CD14-positive monocyte (primary cell): ENCODE data around the gene MED12L. TPM values are rescaled to one million over a fixed set of nuclear protein-coding genes. Genes with fewer than 3 reads are reported as not detected.

ENCODE experiments used
- DNase-seq, 3 donors: peaks; one replicate each; pipeline ENCODE4 v3.0.0-alpha.2; 2011 to 2022
- H2AFZ ChIP-seq: 2 replicates; pipeline ENCODE4 v1.6.0; 2012; ENCODE audit warnings: mild to moderate bottlenecking, low read depth, low read length, inconsistent platforms; ENCODE audit not compliant: insufficient read depth, poor library complexity, severe bottlenecking
- H3K27ac ChIP-seq, 2 donors: 1 replicate in 1 of 2; 2 replicates in 1 of 2; pipeline ENCODE4 v1.5.1; 2012 to 2013; ENCODE audit warnings: low read length in 2 of 2, control low read depth in 1 of 2, inconsistent platforms in 1 of 2, low read depth in 1 of 2, mild to moderate bottlenecking in 1 of 2
- H3K27me3 ChIP-seq, 2 donors: one replicate each; pipeline versions ENCODE4 v1.6.0 to v1.6.1; 2011 to 2013; ENCODE audit warnings: low read length in 2 of 2; ENCODE audit not compliant: control insufficient read depth in 2 of 2, insufficient read depth in 2 of 2
- H3K36me3 ChIP-seq, 2 donors: replicated peaks in 1 of 2; 1 replicate in 1 of 2; 2 replicates in 1 of 2; pipeline versions ENCODE4 v1.5.1 to v1.6.1; 2012 to 2013; ENCODE audit warnings: low read length in 2 of 2, control low read depth in 1 of 2, inconsistent platforms in 1 of 2, mild to moderate bottlenecking in 1 of 2; ENCODE audit not compliant: insufficient read depth in 2 of 2, control insufficient read depth in 1 of 2
- H3K4me1 ChIP-seq, 2 donors: 1 replicate in 1 of 2; 2 replicates in 1 of 2; pipeline versions ENCODE4 v1.5.1 to v1.6.1; 2012 to 2013; ENCODE audit warnings: low read length in 2 of 2, control low read depth in 1 of 2, inconsistent platforms in 1 of 2, mild to moderate bottlenecking in 1 of 2, moderate library complexity in 1 of 2; ENCODE audit not compliant: insufficient read depth in 2 of 2, control insufficient read depth in 1 of 2
- H3K4me2 ChIP-seq: replicated peaks from 2 replicates; pipeline ENCODE3; 2012; ENCODE audit warnings: low read length, moderate library complexity, mild to moderate bottlenecking; ENCODE audit not compliant: poor library complexity, severe bottlenecking; ENCODE audit errors: extremely low read depth
- H3K4me3 ChIP-seq, 3 experiments: fragments of 200-600 bp in 1 of 3; sonication (generic) in 1 of 3; replicated peaks in 1 of 3; 1 replicate in 2 of 3; 2 replicates in 1 of 3; pipeline ENCODE4 v1.5.1; 2011 to 2013; ENCODE audit warnings: low read length in 3 of 3, mild to moderate bottlenecking in 3 of 3, control low read depth in 2 of 3, low read depth in 2 of 3, inconsistent platforms in 1 of 3, moderate library complexity in 1 of 3
- H3K79me2 ChIP-seq: 2 replicates; pipeline ENCODE4 v1.6.0; 2012; ENCODE audit warnings: mild to moderate bottlenecking, control low read depth, inconsistent platforms, low read length, moderate library complexity; ENCODE audit not compliant: insufficient read depth
- H3K9ac ChIP-seq: 2 replicates; pipeline ENCODE4 v1.6.0; 2017; ENCODE audit warnings: low read length, mild to moderate bottlenecking; ENCODE audit not compliant: insufficient read depth, poor library complexity, severe bottlenecking
- H3K9me3 ChIP-seq, 2 donors: replicated peaks in 1 of 2; 1 replicate in 1 of 2; 2 replicates in 1 of 2; pipeline versions ENCODE4 v1.5.1 to v1.6.1; 2012 to 2013; ENCODE audit warnings: low read length in 2 of 2, control low read depth in 1 of 2; ENCODE audit not compliant: control insufficient read depth in 1 of 2, insufficient read depth in 1 of 2
- H4K20me1 ChIP-seq: 2 replicates; pipeline ENCODE4 v1.6.0; 2012; ENCODE audit warnings: mild to moderate bottlenecking, low read length, control low read depth, moderate library complexity; ENCODE audit not compliant: insufficient read depth
- H3K27ac Mint-ChIP-seq, 7 donors: one replicate each; pipeline ENCODE4 v1.8.0; 2020; ENCODE audit warnings: mild to moderate bottlenecking in 7 of 7, mixed read lengths in 7 of 7, moderate library complexity in 6 of 7, inconsistent platforms in 2 of 7
- H3K27me3 Mint-ChIP-seq, 3 donors: one replicate each; pipeline ENCODE4 v1.8.0; 2021 to 2022; ENCODE audit warnings: low read depth in 3 of 3, mild to moderate bottlenecking in 3 of 3, mixed read lengths in 3 of 3, moderate library complexity in 3 of 3, inconsistent platforms in 1 of 3
- H3K36me3 Mint-ChIP-seq, 2 donors: one replicate each; pipeline ENCODE4 v1.8.0; 2020; ENCODE audit warnings: mixed read lengths in 2 of 2, inconsistent platforms in 1 of 2, mild to moderate bottlenecking in 1 of 2
- H3K4me1 Mint-ChIP-seq: one replicate; pipeline ENCODE4 v1.8.0; 2020; ENCODE audit warnings: mild to moderate bottlenecking, mixed read lengths
- H3K4me3 Mint-ChIP-seq, 2 donors: one replicate each; pipeline ENCODE4 v1.8.0; 2020; ENCODE audit warnings: mild to moderate bottlenecking in 2 of 2, mixed read lengths in 2 of 2, moderate library complexity in 1 of 2
- H3K9me3 Mint-ChIP-seq, 7 donors: one replicate each; pipeline ENCODE4 v1.8.0; 2020 to 2022; ENCODE audit warnings: mixed read lengths in 7 of 7, mild to moderate bottlenecking in 6 of 7, moderate library complexity in 6 of 7, inconsistent platforms in 2 of 7
- WGBS: methylation state at CpG from one replicate; pipeline ENCODE4 v1.1.5; 2013; ENCODE audit warnings: missing lambda C conversion rate; ENCODE audit not compliant: insufficient coverage; 5-methylcytosine and 5-hydroxymethylcytosine counted together
- intact Hi-C, 2 donors: fragments of 100-400 bp; cut with micrococcal nuclease; formaldehyde crosslinking; loops; one replicate each; pipeline versions ENCODE4 v1.15.0 to v1.15.1; 2023
- polyA plus RNA-seq, 3 donors: library from polyadenylated mRNA; depleted of rRNA in 1 of 3; unstranded in 2 of 3; stranded (reverse) in 1 of 3; fragments of 300-500 nt in 2 of 3; fragments of >200 nt in 1 of 3; fragmentation: Illumina TruSeq in 2 of 3; gene quantifications; 1 replicate in 2 of 3; 2 replicates in 1 of 3; pipeline ENCODE4 v1.2.3, GENCODE V29; 2012 to 2021
- TF ChIP-seq, protein P1 (sequence below): fragments of 200-600 bp; IDR thresholded peaks from one replicate; pipeline ENCODE4 v1.8.0; 2022; ENCODE audit warnings: antibody characterized with exemption, mild to moderate bottlenecking

MED12L gene
- polyA plus RNA-seq, 3 donors: 0.12 to 0.29 TPM; not detected in 1

DNA sequence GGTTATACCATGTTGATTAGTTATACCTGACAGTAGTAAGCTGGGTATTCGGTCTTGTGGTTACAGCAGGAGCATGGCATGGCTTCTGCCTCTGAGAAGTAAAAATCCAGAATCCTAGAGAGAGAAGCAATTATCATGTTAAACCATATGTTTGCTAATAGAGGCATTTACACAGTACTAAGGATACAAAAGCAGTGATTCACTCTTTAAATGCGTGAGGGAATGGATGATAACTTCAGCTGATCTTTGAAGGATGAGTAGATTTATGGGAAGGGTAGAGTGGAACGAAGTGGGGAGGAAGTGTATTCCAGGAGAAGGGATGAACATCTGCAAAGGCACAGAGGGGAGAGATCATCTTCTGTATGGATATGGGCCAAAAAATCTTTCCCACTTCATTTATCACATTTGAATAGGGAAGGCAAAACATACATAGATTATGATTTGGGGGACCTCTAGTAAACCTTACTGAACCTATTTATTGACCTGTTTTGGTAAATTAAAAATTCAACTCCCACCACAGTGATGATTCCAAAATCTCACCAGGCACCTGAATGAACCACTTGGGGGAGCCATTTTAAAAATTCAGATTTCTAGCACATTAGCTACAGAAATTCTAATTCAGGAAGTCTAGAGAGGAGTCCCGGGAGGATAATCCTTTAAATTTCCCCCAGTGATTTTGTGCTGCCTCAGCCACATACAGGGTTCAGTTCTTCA lies 340.3 kb downstream of the MED12L start:
- Histone ChIP-seq H3K79me2 (no peaks in the 10 kb centered on the region), H3K36me3 (no peaks in the 10 kb centered on the region), H3K27ac (no peak overlapping the region), H3K9me3 (no peaks in the 10 kb centered on the region), H4K20me1 (no peaks in the 10 kb centered on the region), H3K9ac (no peak overlapping the region), H3K4me3 (no peak overlapping the region), H3K4me2 (no peak overlapping the region), H3K27me3 (no peaks in the 10 kb centered on the region), H3K4me1 (peaks cover 11 to 12% of the 10 kb centered on the region in 2 donors), H2AFZ (peak overlapping the region; percentile 54)
- H3K4me1 Mint-ChIP-seq: peaks cover 12% of the 10 kb centered on the region
- peaks cover 0 to 3% (median 0%) of the 10 kb centered on the region in 7 donors for H3K9me3 Mint-ChIP-seq
- WGBS: 100% methylated on average over 1 of the region's 4 CpGs
- TF ChIP-seq, protein P1, sequence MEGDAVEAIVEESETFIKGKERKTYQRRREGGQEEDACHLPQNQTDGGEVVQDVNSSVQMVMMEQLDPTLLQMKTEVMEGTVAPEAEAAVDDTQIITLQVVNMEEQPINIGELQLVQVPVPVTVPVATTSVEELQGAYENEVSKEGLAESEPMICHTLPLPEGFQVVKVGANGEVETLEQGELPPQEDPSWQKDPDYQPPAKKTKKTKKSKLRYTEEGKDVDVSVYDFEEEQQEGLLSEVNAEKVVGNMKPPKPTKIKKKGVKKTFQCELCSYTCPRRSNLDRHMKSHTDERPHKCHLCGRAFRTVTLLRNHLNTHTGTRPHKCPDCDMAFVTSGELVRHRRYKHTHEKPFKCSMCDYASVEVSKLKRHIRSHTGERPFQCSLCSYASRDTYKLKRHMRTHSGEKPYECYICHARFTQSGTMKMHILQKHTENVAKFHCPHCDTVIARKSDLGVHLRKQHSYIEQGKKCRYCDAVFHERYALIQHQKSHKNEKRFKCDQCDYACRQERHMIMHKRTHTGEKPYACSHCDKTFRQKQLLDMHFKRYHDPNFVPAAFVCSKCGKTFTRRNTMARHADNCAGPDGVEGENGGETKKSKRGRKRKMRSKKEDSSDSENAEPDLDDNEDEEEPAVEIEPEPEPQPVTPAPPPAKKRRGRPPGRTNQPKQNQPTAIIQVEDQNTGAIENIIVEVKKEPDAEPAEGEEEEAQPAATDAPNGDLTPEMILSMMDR: peak; percentile 28
- H3K36me3 Mint-ChIP-seq: no peaks in the 10 kb centered on the region
- DNase-seq: no peak
- H3K27ac Mint-ChIP-seq: peak overlapping the region in 4 of 7 donors; percentile 3 to 45 (median 41)
- intact Hi-C loops: no loop called here
- H3K27me3 Mint-ChIP-seq: no peaks in the 10 kb centered on the region
- no peak overlapping the region for H3K4me3 Mint-ChIP-seq

DNA sequence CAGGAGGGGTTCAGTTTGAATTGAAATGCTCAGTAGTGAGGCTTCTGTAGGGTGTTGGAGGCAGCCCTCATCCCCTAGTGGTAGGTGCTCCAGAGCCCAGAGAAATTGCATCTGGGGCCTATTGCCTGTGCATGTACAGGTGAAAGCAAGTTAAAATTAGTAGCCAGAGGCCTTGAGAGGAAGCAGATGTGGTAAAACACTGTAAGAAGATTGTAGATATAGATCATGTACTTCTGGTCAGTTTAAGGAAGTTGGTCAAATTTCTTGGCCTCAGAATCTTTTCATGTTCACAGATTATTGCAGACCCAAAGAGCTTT lies 340.8 kb downstream of the MED12L start:
- Mint-ChIP-seq H3K4me3 (peak overlapping the region in 1 of 2 donors; percentile 28), H3K27me3 (no peaks in the 10 kb centered on the region), H3K36me3 (no peaks in the 10 kb centered on the region), H3K27ac (peak overlapping the region in 3 of 7 donors; percentile 43 to 59 (median 45)), H3K9me3 (peaks cover 0 to under 1% (median 0%) of the 10 kb centered on the region in 7 donors), H3K4me1 (peaks cover 12% of the 10 kb centered on the region)
- H3K4me1 ChIP-seq: peaks cover 11 to 12% of the 10 kb centered on the region in 2 donors
- no peak overlapping the region for H3K9ac ChIP-seq
- H3K4me2 ChIP-seq: no peak overlapping the region
- H3K9me3 ChIP-seq: no peaks in the 10 kb centered on the region
- H3K79me2 ChIP-seq: no peaks in the 10 kb centered on the region
- H3K36me3 ChIP-seq: no peaks in the 10 kb centered on the region
- TF ChIP-seq, protein P1: no peak
- H2AFZ ChIP-seq: peak overlapping the region; percentile 54
- H4K20me1 ChIP-seq: no peaks in the 10 kb centered on the region
- H3K4me3 ChIP-seq: no peak overlapping the region
- no peak for DNase-seq
- H3K27me3 ChIP-seq: no peaks in the 10 kb centered on the region
- no peak overlapping the region for H3K27ac ChIP-seq
- intact Hi-C loops: no loop called here
